H1 (cell line): ENCODE measurements around the gene TLCD3A. TPM values are rescaled to one million over a fixed set of nuclear protein-coding genes. Genes with fewer than 3 reads are reported as not detected.

Experiments
- CTCF ChIA-PET: fragments of 300-600 bp; sonication (Branson Sonifier 250); formaldehyde crosslinking; loops from one replicate; lab custom pipeline; 2021; ENCODE audit not compliant: partially characterized antibody; lab: Charles Lee
- POLR2A ChIA-PET: fragments of 300-600 bp; sonication (Branson Sonifier 250); formaldehyde crosslinking; loops from one replicate; lab custom pipeline; 2021; ENCODE audit warnings: inconsistent platforms; ENCODE audit not compliant: partially characterized antibody; lab: Charles Lee
- DNase-seq, 2 experiments: peaks; one replicate each; pipeline versions ENCODE4 v3.0.0 to v3.0.0-alpha.2; 2010 to 2022; ENCODE audit warnings: low spot score in 2 of 2, low read depth in 1 of 2, mixed read lengths in 1 of 2
- FAIRE-seq: peaks from 2 replicates; lab custom pipeline; 2011; peaks lifted over from hg19 to GRCh38; lab: Jason Lieb, UNC
- H2AFZ ChIP-seq: 2 replicates; pipeline ENCODE4 v1.8.1; 2012; ENCODE audit warnings: low read length, inconsistent platforms
- H2AK5ac ChIP-seq: 2 replicates; pipeline ENCODE4 v1.6.1; 2013; ENCODE audit warnings: low read depth, low read length
- H2BK120ac ChIP-seq: replicated peaks from 2 replicates; pipeline ENCODE3; 2013; ENCODE audit warnings: low read depth, low read length, inconsistent platforms
- H2BK12ac ChIP-seq: 2 replicates; pipeline ENCODE4 v1.6.1; 2013; ENCODE audit warnings: low read depth, low read length
- H2BK15ac ChIP-seq: 2 replicates; pipeline ENCODE4 v1.6.1; 2013; ENCODE audit warnings: low read length
- H2BK20ac ChIP-seq: 2 replicates; pipeline ENCODE4 v1.6.1; 2013; ENCODE audit warnings: low read length
- H2BK5ac ChIP-seq: 2 replicates; pipeline ENCODE4 v1.6.1; 2013; ENCODE audit warnings: low read depth, low read length
- H3K14ac ChIP-seq: 2 replicates; pipeline ENCODE4 v1.6.1; 2013; ENCODE audit warnings: inconsistent platforms; ENCODE audit not compliant: insufficient read length
- H3K18ac ChIP-seq: 2 replicates; pipeline ENCODE4 v1.6.1; 2013; ENCODE audit warnings: low read length; ENCODE audit errors: extremely low read depth
- H3K23ac ChIP-seq: 2 replicates; pipeline ENCODE4 v1.6.1; 2013; ENCODE audit warnings: inconsistent platforms; ENCODE audit not compliant: insufficient read length
- H3K23me2 ChIP-seq: 2 replicates; pipeline ENCODE4 v1.6.1; 2013; ENCODE audit warnings: low read depth, low read length
- H3K27ac ChIP-seq: 2 replicates; pipeline ENCODE4 v1.6.1; 2011; ENCODE audit warnings: low read depth, low read length, inconsistent platforms
- H3K27me3 ChIP-seq, 4 experiments: replicated peaks in 1 of 4; 1 replicate in 1 of 4; 2 replicates in 3 of 4; pipeline versions ENCODE4 v1.6.1 to v1.8.1; 2011 to 2013; ENCODE audit warnings: low read length in 3 of 4, mild to moderate bottlenecking in 3 of 4, inconsistent platforms in 2 of 4, mixed read lengths in 2 of 4, moderate library complexity in 1 of 4; ENCODE audit not compliant: control insufficient read depth in 3 of 4, insufficient read depth in 3 of 4; ENCODE audit errors: extremely low read depth in 1 of 4
- H3K36me3 ChIP-seq, 4 experiments: 2 replicates each; pipeline versions ENCODE4 v1.6.1 to v1.8.1; 2011 to 2013; ENCODE audit warnings: mild to moderate bottlenecking in 4 of 4, low read length in 3 of 4, moderate library complexity in 2 of 4, control low read depth in 1 of 4, inconsistent platforms in 1 of 4; ENCODE audit not compliant: insufficient read depth in 4 of 4, control insufficient read depth in 2 of 4
- H3K4ac ChIP-seq: replicated peaks from 2 replicates; pipeline ENCODE3; 2013; ENCODE audit warnings: low read length, low read depth, mixed read lengths, inconsistent platforms; ENCODE audit not compliant: insufficient read length
- H3K4me1 ChIP-seq, 4 experiments: replicated peaks in 1 of 4; 1 replicate in 1 of 4; 2 replicates in 3 of 4; pipeline versions ENCODE4 v1.6.1 to v1.8.1; 2011 to 2013; ENCODE audit warnings: low read length in 3 of 4, inconsistent platforms in 2 of 4, mixed read lengths in 1 of 4; ENCODE audit not compliant: insufficient read depth in 4 of 4, control insufficient read depth in 3 of 4
- H3K4me2 ChIP-seq, 2 experiments: 2 replicates each; pipeline versions ENCODE4 v1.6.1 to v1.8.1; 2011 to 2013; ENCODE audit warnings: low read depth in 2 of 2, low read length in 2 of 2, control low read depth in 1 of 2, inconsistent platforms in 1 of 2, mild to moderate bottlenecking in 1 of 2; ENCODE audit not compliant: insufficient read depth in 1 of 2
- H3K4me3 ChIP-seq, 4 experiments: fragments of 200-600, 300-600 bp in 1 of 4; sonication (generic), shearing (Covaris generic), sonication (Bioruptor Twin) in 1 of 4; 2 replicates each; pipeline versions ENCODE4 v1.5.1 to v1.8.1; 2011 to 2016; ENCODE audit warnings: low read length in 4 of 4, low read depth in 3 of 4, control low read depth in 2 of 4, inconsistent platforms in 2 of 4, mild to moderate bottlenecking in 2 of 4, mixed read lengths in 1 of 4, moderate library complexity in 1 of 4; ENCODE audit not compliant: insufficient read depth in 2 of 4; ENCODE audit errors: extremely low read depth in 1 of 4
- H3K56ac ChIP-seq: replicated peaks from 2 replicates; pipeline ENCODE3; 2013; ENCODE audit warnings: low read depth, mild to moderate bottlenecking, mixed read lengths, low read length, inconsistent platforms; ENCODE audit not compliant: insufficient read length
- H3K79me1 ChIP-seq: 2 replicates; pipeline ENCODE4 v1.6.1; 2013; ENCODE audit warnings: low read depth, low read length, control low read depth
- H3K79me2 ChIP-seq, 2 experiments: 2 replicates each; pipeline versions ENCODE4 v1.6.1 to v1.8.1; 2012 to 2013; ENCODE audit warnings: low read length in 2 of 2, mild to moderate bottlenecking in 2 of 2, inconsistent platforms in 1 of 2; ENCODE audit not compliant: insufficient read depth in 2 of 2, control insufficient read depth in 1 of 2
- H3K9ac ChIP-seq, 4 experiments: replicated peaks in 1 of 4; 1 replicate in 1 of 4; 2 replicates in 3 of 4; pipeline versions ENCODE4 v1.6.1 to v1.8.1; 2011 to 2013; ENCODE audit warnings: low read depth in 3 of 4, low read length in 3 of 4, control low read depth in 2 of 4, mild to moderate bottlenecking in 2 of 4, moderate library complexity in 2 of 4, inconsistent platforms in 1 of 4; ENCODE audit errors: extremely low read depth in 1 of 4
- H3K9me3 ChIP-seq, 2 experiments: 2 replicates each; pipeline versions ENCODE4 v1.6.1 to v1.8.1; 2012 to 2013; ENCODE audit warnings: mild to moderate bottlenecking in 2 of 2, moderate library complexity in 2 of 2, control low read depth in 1 of 2, inconsistent platforms in 1 of 2, low read depth in 1 of 2, low read length in 1 of 2, mixed read lengths in 1 of 2; ENCODE audit not compliant: insufficient read depth in 2 of 2
- H4K20me1 ChIP-seq, 2 experiments: replicated peaks in 1 of 2; 2 replicates each; pipeline versions ENCODE3 to v1.8.1; 2011 to 2013; ENCODE audit warnings: inconsistent platforms in 2 of 2, low read length in 2 of 2, mild to moderate bottlenecking in 1 of 2; ENCODE audit not compliant: insufficient read depth in 2 of 2, control insufficient read depth in 1 of 2
- H4K5ac ChIP-seq: 2 replicates; pipeline ENCODE4 v1.6.1; 2013; ENCODE audit warnings: low read length, low read depth, mixed read lengths, inconsistent platforms; ENCODE audit not compliant: insufficient read length
- H4K8ac ChIP-seq: 2 replicates; pipeline ENCODE4 v1.8.0; 2013; ENCODE audit warnings: mild to moderate bottlenecking, moderate library complexity, low read length, inconsistent platforms; ENCODE audit not compliant: insufficient read depth; ENCODE audit errors: extremely low read depth
- H4K91ac ChIP-seq: replicated peaks from 2 replicates; pipeline ENCODE3; 2013; ENCODE audit warnings: low read length, mixed read lengths, inconsistent platforms; ENCODE audit not compliant: insufficient read length
- ASH2L ChIP-seq: fragments of 200-600, 300-600 bp; sonication (generic); IDR thresholded peaks from one replicate; pipeline ENCODE4 v1.7.1; 2017; ENCODE audit warnings: low read length
- E2F6 ChIP-seq: IDR thresholded peaks from 2 replicates; pipeline ENCODE4 v1.6.1; 2012; ENCODE audit warnings: inconsistent platforms
- EP300 ChIP-seq, 2 experiments: IDR thresholded peaks; 1 replicate in 1 of 2; 2 replicates in 1 of 2; pipeline ENCODE4 v1.6.1; 2011 to 2012; ENCODE audit warnings: low read depth in 2 of 2, low read length in 2 of 2, mild to moderate bottlenecking in 2 of 2, borderline replicate concordance in 1 of 2, inconsistent platforms in 1 of 2, moderate library complexity in 1 of 2
- KDM4A ChIP-seq: IDR thresholded peaks from one replicate; pipeline ENCODE4 v1.7.1; 2012; ENCODE audit warnings: low read depth, mild to moderate bottlenecking, moderate library complexity, low read length, inconsistent platforms; ENCODE audit not compliant: severe bottlenecking
- NANOG ChIP-seq: IDR thresholded peaks from 2 replicates; pipeline ENCODE4 v1.6.1; 2011; ENCODE audit warnings: low read length, low read depth, mild to moderate bottlenecking, inconsistent platforms; ENCODE audit not compliant: insufficient read depth, poor library complexity, severe bottlenecking
- POLR2AphosphoS5 ChIP-seq: IDR thresholded peaks from 2 replicates; pipeline ENCODE4 v1.6.1; 2011; ENCODE audit warnings: low read depth, low read length
- RBBP5 ChIP-seq: IDR thresholded peaks from 2 replicates; pipeline ENCODE4 v1.7.1; 2012; ENCODE audit warnings: low read depth, mild to moderate bottlenecking, inconsistent platforms, low read length, moderate library complexity, borderline replicate concordance
- RXRA ChIP-seq: IDR thresholded peaks from 2 replicates; pipeline ENCODE4 v1.6.1; 2011; ENCODE audit warnings: low read depth, mild to moderate bottlenecking, low read length, moderate library complexity; ENCODE audit not compliant: insufficient read depth
- SUZ12 ChIP-seq: fragments of 200-600 bp; sonication (generic); IDR thresholded peaks from 2 replicates; pipeline ENCODE4 v1.6.1; 2012; ENCODE audit warnings: mild to moderate bottlenecking, inconsistent platforms, low read length, moderate library complexity, mixed read lengths
- TCF12 ChIP-seq: IDR thresholded peaks from 2 replicates; pipeline ENCODE4 v1.6.1; 2011; ENCODE audit warnings: low read depth, mild to moderate bottlenecking, low read length
- ZNF274 ChIP-seq: IDR thresholded peaks from 2 replicates; pipeline ENCODE4 v1.7.0; 2012; ENCODE audit warnings: low read length, borderline replicate concordance; ENCODE audit errors: extremely low read depth
- WGBS, 2 experiments: shearing (Covaris generic) in 1 of 2; methylation state at CpG; one replicate each; pipeline versions ENCODE4 v1.1.6 to v1.1.7; 2013 to 2015; ENCODE audit warnings: low lambda C conversion rate in 2 of 2, mixed read lengths in 2 of 2, inconsistent platforms in 1 of 2, low coverage in 1 of 2, missing lambda C conversion rate in 1 of 2; ENCODE audit not compliant: insufficient replicate concordance in 2 of 2, insufficient coverage in 1 of 2, insufficient read length in 1 of 2; ENCODE audit errors: extremely low coverage in 1 of 2, missing lambda C conversion rate in 1 of 2; 5-methylcytosine and 5-hydroxymethylcytosine counted together
- polyA plus RNA-seq, 7 experiments: library from polyadenylated mRNA; depleted of rRNA in 3 of 7; stranded (reverse) in 5 of 7; unstranded in 2 of 7; fragments of >200 nt in 5 of 7; fragments of 200-250 nt in 2 of 7; gene quantifications; 1 replicate in 5 of 7; 2 replicates in 1 of 7; 4 replicates in 1 of 7; pipeline versions ENCODE4 v1.2.1 to v1.2.3, GENCODE V29; 2011 to 2013; ENCODE audit warnings: missing spikeins in 2 of 7, mixed read lengths in 2 of 7
- total RNA-seq: library from RNA; stranded (reverse); fragmentation: NEBNext Ultra II Directional; extraction: Animal tissue kit (Norgen Biotek cat#: 25700); gene quantifications from 2 replicates; pipeline ENCODE4 v1.2.1, GENCODE V29; 2021

TLCD3A gene
- total and polyA plus RNA-seq, 2 of the 8 experiments (the other 6 are each of a cell fraction or from before 2014, with no cell fraction given), result 26.1 to 48.8 TPM

GRCh38 chr17:718075-718474, 14.3 kb upstream of the TLCD3A start:
- POLR2A ChIA-PET, result interaction anchor here (1.6 kb wide), 1 partner anchor 8 kb away, joined by 3 read pairs; no protein-coding TSS in a partner anchor
- WGBS, 2 experiments, result 86% methylated on average over 5 of the region's 5 CpGs; no CpG with 5 or more reads in 1 of the 2 experiments

More at GRCh38 chr17:718075-718474, 14.3 kb upstream of the TLCD3A start:
- Histone ChIP-seq H3K4ac (no peak overlapping the region), H3K36me3 (no peaks in the 10 kb centered on the region), H2BK12ac (no peak overlapping the region), H4K5ac (no peak overlapping the region), H3K4me1 (no peaks in the 10 kb centered on the region), H2BK20ac (no peak overlapping the region), H3K56ac (no peak overlapping the region), H3K79me2 (peaks cover 0 to 10% of the 10 kb centered on the region in 2 experiments; a peak in 2 of 4 replicates), H4K20me1 (no peaks in the 10 kb centered on the region), H3K14ac (no peak overlapping the region), H3K79me1 (no peaks in the 10 kb centered on the region; the same call in none of the 2 replicates), H3K23me2 (peaks cover 8% of the 10 kb centered on the region; the same call in 1 of the 2 replicates), H4K8ac (no peak overlapping the region), H2BK120ac (no peak overlapping the region), H3K18ac (no peak overlapping the region), H3K27ac (no peak overlapping the region), H3K4me3 (no peak overlapping the region), H3K9me3 (no peaks in the 10 kb centered on the region), H3K4me2 (no peak overlapping the region), H3K9ac (no peak overlapping the region), H4K91ac (no peak overlapping the region), H3K27me3 (no peaks in the 10 kb centered on the region), H2AK5ac (no peak overlapping the region), H2AFZ (no peak overlapping the region), H2BK5ac (no peak overlapping the region), H3K23ac (no peak overlapping the region), H2BK15ac (no peak overlapping the region)
- FAIRE-seq (no peak), DNase-seq (no peak)
- CTCF ChIA-PET, result interaction anchor here (1.3 to 5.1 kb wide), 2 partner anchors 17 to 29 kb away, joined by 3 to 27 read pairs; no protein-coding TSS in a partner anchor
- no peak for TF ChIP-seq RXRA
- TF ChIP-seq KDM4A, result no peak
- no peak for TF ChIP-seq SUZ12
- no peak for TF ChIP-seq EP300 (IDR thresholded peaks at IDR 0.05; ENCODE audit: borderline replicate concordance in 1 of 2, low read depth in 2 of 2, low read length in 2 of 2)
- TF ChIP-seq POLR2AphosphoS5, result no peak
- TF ChIP-seq ASH2L, result no peak
- no peak for TF ChIP-seq E2F6
- TF ChIP-seq ZNF274, result no peak
- no peak for TF ChIP-seq RBBP5
- TF ChIP-seq NANOG, result no peak
- no peak for TF ChIP-seq TCF12
